Measurements from ENCODE around the gene CT45A3.
"Not testable (repeated sequence)": the region's sequence is repeated elsewhere in the genome, so short reads cannot be mapped to it uniquely, and the experiment has no call there.

CT45A3 gene

DNA sequence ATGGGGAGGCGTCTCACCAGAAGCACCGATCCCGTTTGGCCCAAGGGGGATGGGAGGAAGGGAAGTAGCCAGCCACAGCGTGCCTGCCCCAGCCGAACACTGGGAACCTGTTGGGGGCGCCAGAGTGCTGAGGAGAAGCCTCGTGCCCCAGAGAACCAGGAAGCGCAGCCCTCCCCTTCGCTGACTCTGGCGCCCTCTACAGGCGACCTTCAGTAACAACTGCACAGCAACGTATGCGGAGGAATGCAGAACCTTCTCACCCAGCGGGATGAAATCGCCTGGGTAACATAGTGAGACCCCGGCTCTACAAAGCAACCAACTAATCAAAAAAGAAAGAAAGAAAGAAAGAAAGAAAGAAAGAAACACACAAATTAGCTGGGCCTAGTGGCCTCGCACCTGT, at the start of gene CT45A3:
CT45A3 (minus strand) TSS at position 101 of the 400 bp plus-strand sequence. CDS start 3,747 bp downstream, outside the sequence.
- not testable (repeated sequence) for DNase-seq (ENCODE audit: low spot score)

GRCh38 chrX:135802687-135803086, 34.7 kb upstream of the CT45A3 start, which contains the start of gene CT45A6:
Gene CT45A6, minus strand, starts transcription at chrX:135802787. Its CDS starts 3,794 bp downstream, at chrX:135798993.
- not testable (repeated sequence) for DNase-seq (ENCODE audit: low spot score)

GRCh38 chrX:135785403-135785802, 17.4 kb upstream of the CT45A3 start, which contains the start of gene CT45A5:
Gene CT45A5, minus strand, starts transcription at chrX:135785503. Its CDS starts 3,774 bp downstream, at chrX:135781729.
- DNase-seq (ENCODE audit: low spot score), result not testable (repeated sequence)

- DNase-seq (ENCODE audit: low spot score), result not testable (repeated sequence)
Measured at GRCh38 chrX:135744739-135745138, 23.3 kb downstream of the CT45A3 start.

GRCh38 chrX:135741192-135741715, 26.7 kb downstream of the CT45A3 start:
- no peak for DNase-seq (ENCODE audit: low spot score)

DNA sequence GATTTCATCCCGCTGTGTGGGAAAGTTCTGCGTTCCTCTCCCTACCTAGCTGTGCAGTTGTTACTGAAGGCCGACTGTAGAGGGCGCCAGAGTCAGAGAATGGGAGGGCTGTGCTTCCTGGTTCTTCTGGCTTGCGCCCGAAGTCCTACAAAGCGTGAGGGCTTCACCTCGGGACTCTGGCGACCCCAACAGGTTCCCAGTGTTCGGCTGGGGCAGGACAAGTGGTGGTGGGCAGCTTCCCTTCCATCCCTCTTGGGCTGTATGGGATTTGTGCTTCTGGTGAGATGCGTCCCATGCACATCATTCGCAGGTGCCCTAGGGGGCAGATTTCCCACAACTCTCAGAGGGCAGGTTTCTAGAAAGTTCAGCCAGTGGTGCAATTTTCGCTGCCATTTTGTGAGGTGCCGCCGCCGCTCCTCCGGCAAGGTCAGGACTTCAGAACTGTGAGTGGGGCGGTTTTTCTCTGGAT, 27.3 kb downstream of the CT45A3 start:
- peak; percentile 27 for DNase-seq (ENCODE audit: low spot score)

- DNase-seq (ENCODE audit: low spot score), result no peak
Measured at GRCh38 chrX:135737366-135738071, 30.5 kb downstream of the CT45A3 start.

DNA sequence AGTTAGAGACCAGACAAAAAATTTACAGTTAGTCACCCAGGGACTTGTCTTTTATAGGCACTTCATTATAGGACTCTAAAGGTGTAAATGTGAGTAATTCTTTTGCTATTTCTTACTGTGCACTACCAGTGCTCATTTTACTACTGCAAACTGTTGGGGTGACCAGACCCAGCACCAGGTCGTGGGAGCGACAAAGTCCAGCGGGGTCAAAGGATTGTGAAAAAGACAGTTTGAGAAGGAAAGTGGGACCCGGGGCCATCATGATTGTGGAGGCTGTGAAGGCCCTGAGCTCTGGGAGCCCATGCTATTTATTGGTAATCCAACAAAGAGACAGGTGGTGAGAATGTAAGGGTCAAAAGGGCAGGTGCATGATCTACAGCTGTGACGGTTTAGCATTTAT, 33.3 kb downstream of the CT45A3 start:
- DNase-seq (ENCODE audit: low spot score), result not testable (repeated sequence)

GRCh38 chrX:135713795-135714194, 54.2 kb downstream of the CT45A3 start:
- no peak for DNase-seq (ENCODE audit: low spot score)

- peak; percentile 23 for DNase-seq (ENCODE audit: low spot score)
Measured at GRCh38 chrX:135713183-135713689, 54.8 kb downstream of the CT45A3 start, which contains the start of gene CT45A1. Gene CT45A1, plus strand, starts transcription at chrX:135713639. Its CDS starts 5,302 bp downstream, at chrX:135718941.

All from hematopoietic multipotent progenitor cell treated with erythropoietin and hydrocortisone succinate and interleukin-3 and kit ligand, for 15 days (in vitro differentiated cells).